Measurements from ENCODE around the gene PTPA. TPM values are rescaled to one million over a fixed set of nuclear protein-coding genes. Genes with fewer than 3 reads are reported as not detected.

Gene PTPA
- total and polyA plus RNA-seq, 10 of the 15 experiments (the other 5 are each of a cell fraction or from before 2014, with no cell fraction given), result 1.6 to 111 (median 55.1) TPM

GRCh38 chr9:129076640-129077037 lies 34.6 kb upstream of the PTPA start (continued):
- no peak for TF ChIP-seq E4F1 (IDR thresholded peaks at IDR 0.05; ENCODE audit: borderline replicate concordance, partially characterized antibody)
- no peak for TF ChIP-seq IRF5 (IDR thresholded peaks at IDR 0.05; ENCODE audit: borderline replicate concordance)
- no peak for TF ChIP-seq BRCA1 (IDR thresholded peaks at IDR 0.05; ENCODE audit: low read depth, low read length)
- no peak for TF ChIP-seq ZNF592 (IDR thresholded peaks at IDR 0.05)
- no peak for TF ChIP-seq EZH2 (IDR thresholded peaks at IDR 0.05; ENCODE audit: borderline replicate concordance, control insufficient read depth, low read depth, low read length)
